ENCODE data around the gene FBXL3. TPM values are rescaled to one million over a fixed set of nuclear protein-coding genes. Genes with fewer than 3 reads are reported as not detected.

FBXL3 gene
- polyA plus RNA-seq, 1 donor (not counting 4 experiments of a cell fraction or from before 2014, with no cell fraction given): 25.4 TPM

DNA sequence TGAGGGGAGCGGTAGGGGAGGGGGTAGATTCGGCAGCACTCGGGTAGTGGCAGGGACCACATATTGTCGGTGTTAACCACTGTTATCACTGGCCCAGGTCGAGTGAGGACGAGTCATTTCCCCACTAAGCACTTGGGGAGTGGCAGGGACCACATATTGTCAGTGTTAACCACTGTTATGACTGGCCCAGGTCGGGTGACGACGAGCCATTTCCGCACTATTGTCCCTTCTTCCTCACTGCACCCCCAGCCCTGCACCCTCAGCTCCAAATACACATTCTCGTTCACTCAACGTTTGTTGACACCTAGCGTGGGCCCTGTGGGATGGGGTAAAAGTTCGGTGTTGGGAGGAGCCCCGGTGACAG lies 35.5 kb downstream of the FBXL3 start:
- Histone ChIP-seq H3K27ac (ENCODE audit: control insufficient read depth, insufficient read depth, low read length) (peak overlapping the region; percentile 88), H3K27me3 (ENCODE audit: control insufficient read depth, extremely low read depth, insufficient read depth, low read length) (no peaks in the 10 kb centered on the region), H3K4me3 (ENCODE audit: control insufficient read depth in 2 of 3, extremely low read depth in 1 of 3, insufficient read depth in 2 of 3, low read depth in 1 of 3, low read length in 3 of 3) (peak overlapping the region; percentile 79 to 96 (median 95)), H3K9ac (ENCODE audit: control insufficient read depth, extremely low read depth, insufficient read depth, low read length) (peak overlapping the region; percentile 97), H2AFZ (ENCODE audit: control insufficient read depth, low read length) (peak overlapping the region; percentile 93), H3K9me3 (ENCODE audit: control insufficient read depth, low read depth, low read length) (no peaks in the 10 kb centered on the region), H4K20me1 (ENCODE audit: control insufficient read depth, extremely low read depth, insufficient read depth, low read length) (no peaks in the 10 kb centered on the region), H3K4me2 (ENCODE audit: control insufficient read depth, extremely low read depth, insufficient read depth, low read depth, low read length) (peak overlapping the region; percentile 99), H3K36me3 (ENCODE audit: control insufficient read depth in 2 of 2, extremely low read depth in 1 of 2, insufficient read depth in 2 of 2, low read length in 2 of 2) (no peaks in the 10 kb centered on the region), H3K4me1 (ENCODE audit: control insufficient read depth, extremely low read depth, insufficient read depth, low read length) (peaks cover 26% of the 10 kb centered on the region), H3K9me1 (ENCODE audit: control insufficient read depth, extremely low read depth, insufficient read depth, low read length) (no peaks in the 10 kb centered on the region), H3K79me2 (ENCODE audit: control insufficient read depth, insufficient read depth, low read length) (peaks cover 25% of the 10 kb centered on the region)
- dilution Hi-C loops (cut with MboI; ENCODE audit: extremely low pct_ligation_motif_present, low sequenced_read_pairs): no loop called here
- DNase-seq (ENCODE audit: low read depth, low spot score): no peak
- FAIRE-seq: no peak
- TF ChIP-seq, protein P1, sequence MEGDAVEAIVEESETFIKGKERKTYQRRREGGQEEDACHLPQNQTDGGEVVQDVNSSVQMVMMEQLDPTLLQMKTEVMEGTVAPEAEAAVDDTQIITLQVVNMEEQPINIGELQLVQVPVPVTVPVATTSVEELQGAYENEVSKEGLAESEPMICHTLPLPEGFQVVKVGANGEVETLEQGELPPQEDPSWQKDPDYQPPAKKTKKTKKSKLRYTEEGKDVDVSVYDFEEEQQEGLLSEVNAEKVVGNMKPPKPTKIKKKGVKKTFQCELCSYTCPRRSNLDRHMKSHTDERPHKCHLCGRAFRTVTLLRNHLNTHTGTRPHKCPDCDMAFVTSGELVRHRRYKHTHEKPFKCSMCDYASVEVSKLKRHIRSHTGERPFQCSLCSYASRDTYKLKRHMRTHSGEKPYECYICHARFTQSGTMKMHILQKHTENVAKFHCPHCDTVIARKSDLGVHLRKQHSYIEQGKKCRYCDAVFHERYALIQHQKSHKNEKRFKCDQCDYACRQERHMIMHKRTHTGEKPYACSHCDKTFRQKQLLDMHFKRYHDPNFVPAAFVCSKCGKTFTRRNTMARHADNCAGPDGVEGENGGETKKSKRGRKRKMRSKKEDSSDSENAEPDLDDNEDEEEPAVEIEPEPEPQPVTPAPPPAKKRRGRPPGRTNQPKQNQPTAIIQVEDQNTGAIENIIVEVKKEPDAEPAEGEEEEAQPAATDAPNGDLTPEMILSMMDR (optimal IDR thresholded peaks at IDR 0.05 in 1 of 3, IDR thresholded peaks at IDR 0.05 in 1 of 3, conservative IDR thresholded peaks at IDR 0.05 in 1 of 3; ENCODE audit: extremely low read depth in 1 of 3, insufficient read depth in 2 of 3, low read length in 3 of 3): no peak
- TF ChIP-seq EZH2 (IDR thresholded peaks at IDR 0.05; ENCODE audit: low read length): no peak

DNA sequence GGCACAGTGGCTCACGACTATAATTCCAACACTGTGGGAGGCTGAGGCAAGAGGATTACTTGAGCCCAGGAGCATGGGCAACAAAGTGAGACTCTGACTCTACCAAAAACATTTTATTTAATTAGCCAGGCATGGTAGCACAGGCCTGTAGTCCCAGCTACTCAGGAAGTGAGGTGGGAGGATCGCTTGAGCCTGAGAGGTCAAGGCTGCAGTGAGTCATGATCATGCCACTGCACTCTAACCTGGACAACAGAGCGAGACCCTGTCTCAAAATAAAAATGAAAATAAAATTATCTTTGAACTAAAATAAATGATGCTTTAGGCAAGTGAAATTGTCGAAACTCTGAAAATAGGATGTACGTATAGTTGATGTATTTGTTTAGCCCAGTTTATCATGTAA lies 43.3 kb downstream of the FBXL3 start:
- Histone ChIP-seq H3K27me3 (ENCODE audit: control insufficient read depth, extremely low read depth, insufficient read depth, low read length) (peaks cover 6% of the 10 kb centered on the region), H3K36me3 (ENCODE audit: control insufficient read depth in 2 of 2, extremely low read depth in 1 of 2, insufficient read depth in 2 of 2, low read length in 2 of 2) (no peaks in the 10 kb centered on the region), H3K9ac (ENCODE audit: control insufficient read depth, extremely low read depth, insufficient read depth, low read length) (no peak overlapping the region), H3K4me3 (ENCODE audit: control insufficient read depth in 2 of 3, extremely low read depth in 1 of 3, insufficient read depth in 2 of 3, low read depth in 1 of 3, low read length in 3 of 3) (no peak overlapping the region), H3K9me3 (ENCODE audit: control insufficient read depth, low read depth, low read length) (no peaks in the 10 kb centered on the region), H3K9me1 (ENCODE audit: control insufficient read depth, extremely low read depth, insufficient read depth, low read length) (no peaks in the 10 kb centered on the region), H3K27ac (ENCODE audit: control insufficient read depth, insufficient read depth, low read length) (no peak overlapping the region), H3K79me2 (ENCODE audit: control insufficient read depth, insufficient read depth, low read length) (no peaks in the 10 kb centered on the region), H4K20me1 (ENCODE audit: control insufficient read depth, extremely low read depth, insufficient read depth, low read length) (no peaks in the 10 kb centered on the region), H3K4me1 (ENCODE audit: control insufficient read depth, extremely low read depth, insufficient read depth, low read length) (peaks cover 3% of the 10 kb centered on the region), H2AFZ (ENCODE audit: control insufficient read depth, low read length) (no peak overlapping the region), H3K4me2 (ENCODE audit: control insufficient read depth, extremely low read depth, insufficient read depth, low read depth, low read length) (no peak overlapping the region)
- TF ChIP-seq, protein P1 (optimal IDR thresholded peaks at IDR 0.05 in 1 of 3, IDR thresholded peaks at IDR 0.05 in 1 of 3, conservative IDR thresholded peaks at IDR 0.05 in 1 of 3; ENCODE audit: extremely low read depth in 1 of 3, insufficient read depth in 2 of 3, low read length in 3 of 3): no peak
- TF ChIP-seq EZH2 (IDR thresholded peaks at IDR 0.05; ENCODE audit: low read length): no peak
- dilution Hi-C loops (cut with MboI; ENCODE audit: extremely low pct_ligation_motif_present, low sequenced_read_pairs): no loop called here
- no peak for DNase-seq (ENCODE audit: low read depth, low spot score)
- FAIRE-seq: no peak
